ENCODE data around the gene FOXJ2. TPM values are rescaled to one million over a fixed set of nuclear protein-coding genes. Genes with fewer than 3 reads are reported as not detected.

Gene FOXJ2
- 7.5 to 9.5 TPM (median 9.1 TPM) in 5 replicates for total RNA-seq (2022; extraction: Qiagen RNA extraction; ENCODE audit: low read depth)

DNA sequence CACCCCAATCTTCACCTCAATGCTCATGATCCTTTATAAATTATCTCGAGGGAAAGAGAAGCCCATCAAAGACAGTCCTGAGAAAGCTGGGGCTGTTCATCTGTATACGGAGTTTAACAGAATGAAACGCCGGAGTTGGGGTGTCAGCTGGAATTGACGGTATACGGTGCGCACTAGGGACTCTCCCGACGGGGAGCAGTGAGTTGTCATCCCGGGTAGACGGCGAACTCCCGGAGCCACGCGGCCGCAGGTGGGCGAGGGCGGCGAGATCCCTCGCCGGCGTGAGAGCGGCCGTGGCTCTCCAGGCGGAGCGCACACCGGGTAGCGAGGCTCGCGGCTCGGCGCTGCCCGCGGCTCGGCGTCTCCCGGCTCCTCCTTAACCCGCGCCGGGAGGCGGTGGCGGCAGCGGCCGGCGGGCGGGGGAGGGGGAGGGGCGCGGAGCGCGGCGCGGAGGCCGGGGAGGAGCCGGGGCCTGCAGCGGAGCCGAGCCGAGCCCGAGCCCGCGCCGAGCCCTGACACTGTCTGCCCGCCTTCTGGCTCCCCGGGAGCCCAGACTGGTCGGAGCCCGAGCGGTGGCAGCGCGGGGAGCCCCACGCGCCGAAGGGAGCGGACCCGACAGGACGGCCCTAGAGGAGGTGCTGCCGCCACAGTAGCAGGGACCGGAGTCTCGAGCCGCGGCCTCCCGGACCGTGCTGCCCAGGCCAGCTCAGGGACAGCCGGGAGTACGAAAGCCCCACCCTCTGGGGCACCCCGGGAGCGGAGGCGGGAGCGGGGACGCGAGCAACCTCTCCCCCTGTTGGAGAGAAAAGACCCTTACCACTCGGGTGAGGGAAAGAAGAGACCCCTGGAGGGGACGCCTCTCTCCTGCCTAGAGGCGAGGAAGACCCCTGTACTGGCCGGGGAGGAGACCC lies at the start of gene FOXJ2:
Gene FOXJ2, plus strand, starts transcription at position 475 of the 911 bp plus-strand sequence. CDS start 7,117 bp downstream, outside the sequence.

DNA sequence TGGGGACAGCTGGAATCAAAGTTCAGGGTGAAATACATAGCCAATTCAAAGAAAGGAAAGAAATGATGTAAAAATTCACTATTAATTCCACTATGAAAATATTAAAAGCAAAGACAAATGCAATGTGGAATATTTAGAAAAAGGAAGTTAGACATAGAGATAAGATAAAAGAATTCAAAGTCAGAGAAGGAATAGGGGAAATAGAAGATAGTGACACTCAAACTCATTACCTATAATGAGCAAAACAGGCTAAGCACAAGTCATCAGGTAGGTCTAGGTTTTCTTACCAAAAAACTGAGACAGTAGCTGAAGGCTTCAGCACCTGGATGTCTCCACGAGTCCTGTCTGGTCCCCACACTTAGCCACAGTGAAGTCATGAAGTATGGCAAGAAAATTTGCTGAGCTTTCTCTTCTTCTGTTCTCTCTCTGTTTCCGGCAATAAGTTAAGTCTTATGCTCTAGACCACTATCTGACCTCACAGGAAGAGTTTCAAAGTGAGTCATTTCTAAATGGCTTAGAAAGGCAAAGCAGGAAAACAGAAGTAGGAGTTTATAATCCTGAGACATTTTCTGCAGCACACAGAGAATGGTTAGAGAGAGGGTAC lies 33.6 kb downstream of the FOXJ2 start, which contains the start of gene C3AR1:
Gene C3AR1, minus strand, starts transcription at position 369 of the 604 bp plus-strand sequence. CDS start 6,174 bp downstream, outside the sequence.

Other genes starting within 250 kb of the FOXJ2 start
- gene NANOG, start 243.3 kb upstream of the FOXJ2 start, total RNA-seq (2022; extraction: Qiagen RNA extraction; ENCODE audit: low read depth), result not detected in 5 replicates
- gene SLC2A14, start 159.8 kb upstream of the FOXJ2 start, total RNA-seq (2022; extraction: Qiagen RNA extraction; ENCODE audit: low read depth), result 0.09 TPM in 1 of 5 replicates, not detected in the others
- 3.2 to 3.7 TPM (median 3.2 TPM) in 5 replicates for gene SLC2A3, start 96.5 kb upstream of the FOXJ2 start, total RNA-seq (2022; extraction: Qiagen RNA extraction; ENCODE audit: low read depth)
- not detected in 5 replicates for gene C3AR1, start 33.6 kb downstream of the FOXJ2 start, total RNA-seq (2022; extraction: Qiagen RNA extraction; ENCODE audit: low read depth)
- gene NECAP1, start 49.6 kb downstream of the FOXJ2 start, total RNA-seq (2022; extraction: Qiagen RNA extraction; ENCODE audit: low read depth), result 10.7 to 16.3 TPM (median 13.4 TPM) in 5 replicates
- gene CLEC4A, start 90.9 kb downstream of the FOXJ2 start, total RNA-seq (2022; extraction: Qiagen RNA extraction; ENCODE audit: low read depth), result 0.19 to 0.38 TPM in 2 of 5 replicates, not detected in the others
- gene ZNF705A, start 124.3 kb downstream of the FOXJ2 start, total RNA-seq (2022; extraction: Qiagen RNA extraction; ENCODE audit: low read depth), result not detected in 5 replicates
- gene FAM90A1, start 194.9 kb downstream of the FOXJ2 start, total RNA-seq (2022; extraction: Qiagen RNA extraction; ENCODE audit: low read depth), result 0.10 to 0.11 TPM (median 0.10 TPM) in 3 of 5 replicates, not detected in the others